ENCODE data around the gene HES2.
A peak's percentile ranks its signal among the peaks of the same experiment; 100 is the strongest.

- no peak for TF ChIP-seq POLR2A (IDR thresholded peaks at IDR 0.05)
- TF ChIP-seq, protein P1, sequence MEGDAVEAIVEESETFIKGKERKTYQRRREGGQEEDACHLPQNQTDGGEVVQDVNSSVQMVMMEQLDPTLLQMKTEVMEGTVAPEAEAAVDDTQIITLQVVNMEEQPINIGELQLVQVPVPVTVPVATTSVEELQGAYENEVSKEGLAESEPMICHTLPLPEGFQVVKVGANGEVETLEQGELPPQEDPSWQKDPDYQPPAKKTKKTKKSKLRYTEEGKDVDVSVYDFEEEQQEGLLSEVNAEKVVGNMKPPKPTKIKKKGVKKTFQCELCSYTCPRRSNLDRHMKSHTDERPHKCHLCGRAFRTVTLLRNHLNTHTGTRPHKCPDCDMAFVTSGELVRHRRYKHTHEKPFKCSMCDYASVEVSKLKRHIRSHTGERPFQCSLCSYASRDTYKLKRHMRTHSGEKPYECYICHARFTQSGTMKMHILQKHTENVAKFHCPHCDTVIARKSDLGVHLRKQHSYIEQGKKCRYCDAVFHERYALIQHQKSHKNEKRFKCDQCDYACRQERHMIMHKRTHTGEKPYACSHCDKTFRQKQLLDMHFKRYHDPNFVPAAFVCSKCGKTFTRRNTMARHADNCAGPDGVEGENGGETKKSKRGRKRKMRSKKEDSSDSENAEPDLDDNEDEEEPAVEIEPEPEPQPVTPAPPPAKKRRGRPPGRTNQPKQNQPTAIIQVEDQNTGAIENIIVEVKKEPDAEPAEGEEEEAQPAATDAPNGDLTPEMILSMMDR (IDR thresholded peaks at IDR 0.05): peak in 1 of 3 donors; percentile 9
Measured at GRCh38 chr1:6445062-6445763, 25.5 kb upstream of the HES2 start.

Data from lower leg skin (tissue), 3 donors.